NCI-H2029 treated with DMSO at 0.1 percent for 48 hours (cell line): ENCODE data around the gene SECISBP2.
"Not testable (repeated sequence)": the region's sequence is repeated elsewhere in the genome, so short reads cannot be mapped to it uniquely, and the experiment has no call there.

Experiments used
- DNase-seq: peaks from one replicate; lab custom pipeline; 2025; lab: John Stamatoyannopoulos, UW

SECISBP2 gene

DNA sequence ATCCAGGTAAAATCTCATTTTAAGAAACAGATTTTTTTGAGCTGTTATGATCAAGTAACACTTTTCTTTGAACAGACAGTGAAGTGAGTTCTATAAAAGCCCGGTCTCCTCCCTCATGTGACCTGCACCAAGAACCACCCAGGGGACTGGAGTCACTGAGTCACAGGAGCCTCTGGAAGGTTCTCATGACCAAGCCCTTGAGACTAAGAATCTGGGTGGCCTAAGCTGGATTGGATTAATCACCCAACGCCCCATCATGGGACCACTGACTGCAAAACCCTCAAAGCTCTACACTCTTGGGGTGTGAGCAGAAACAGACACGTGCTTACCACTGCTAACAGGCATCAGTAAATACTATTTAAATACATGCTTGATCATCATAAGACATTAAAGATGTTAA lies 48.4 kb downstream of the SECISBP2 start:
- DNase-seq: no peak

- DNase-seq: no peak
Measured at GRCh38 chr9:89367281-89367680, 49.0 kb downstream of the SECISBP2 start.

DNA sequence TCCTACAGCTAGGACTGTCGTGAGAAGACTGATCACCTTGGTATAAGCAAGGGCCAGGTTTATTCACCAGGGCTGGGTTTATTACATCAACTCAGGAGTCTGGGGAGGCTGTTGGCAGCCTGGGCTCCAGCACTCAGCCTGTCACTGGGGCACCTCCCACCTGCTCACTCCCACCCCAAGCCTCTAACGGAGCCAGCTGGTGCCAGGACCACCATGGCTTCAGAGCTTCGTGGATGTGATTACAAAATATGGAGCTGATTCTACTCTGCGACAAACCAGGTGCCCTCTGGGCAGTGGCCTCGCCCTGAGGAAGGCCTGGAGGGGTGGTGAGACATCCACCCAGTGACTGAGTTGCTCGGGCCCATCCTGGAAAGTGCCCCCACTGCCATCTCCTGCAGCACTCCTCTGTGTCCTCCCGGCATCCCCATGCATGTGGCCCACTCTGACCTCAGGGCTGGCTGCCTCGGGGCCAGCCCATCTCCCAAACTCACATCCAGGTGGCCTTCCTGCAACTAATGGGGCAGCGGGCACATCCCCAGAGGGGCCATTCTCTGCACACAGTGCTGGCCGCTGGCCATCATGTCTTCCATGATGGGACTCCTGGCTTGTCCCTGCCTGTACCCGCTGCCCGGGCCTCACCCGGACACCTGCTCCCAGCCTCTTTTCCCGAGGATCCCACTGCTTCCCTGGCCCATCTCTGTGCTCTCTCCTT lies 49.6 kb downstream of the SECISBP2 start:
- no peak for DNase-seq

GRCh38 chr9:89368550-89368949 lies 50.2 kb downstream of the SECISBP2 start:
- no peak for DNase-seq

DNA sequence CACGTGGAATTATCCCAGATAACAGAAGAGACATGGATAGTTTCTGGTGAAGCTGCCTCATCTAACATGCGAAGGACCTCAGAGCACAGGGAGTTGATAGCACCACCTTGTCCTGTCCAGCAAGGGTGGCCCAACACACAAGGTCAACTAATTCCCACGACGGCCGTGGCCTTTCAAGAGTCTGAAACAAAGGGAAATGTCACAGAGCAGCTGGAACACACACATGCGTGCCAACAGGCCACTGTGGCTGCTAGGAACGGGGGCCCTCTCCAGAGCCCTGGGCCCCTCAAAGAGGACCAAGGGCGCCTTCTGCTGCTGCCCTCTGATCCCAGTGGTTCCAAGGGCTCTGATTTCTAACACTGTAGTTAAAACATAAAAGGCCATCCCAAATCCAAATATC lies 50.7 kb downstream of the SECISBP2 start:
- DNase-seq: no peak

DNA sequence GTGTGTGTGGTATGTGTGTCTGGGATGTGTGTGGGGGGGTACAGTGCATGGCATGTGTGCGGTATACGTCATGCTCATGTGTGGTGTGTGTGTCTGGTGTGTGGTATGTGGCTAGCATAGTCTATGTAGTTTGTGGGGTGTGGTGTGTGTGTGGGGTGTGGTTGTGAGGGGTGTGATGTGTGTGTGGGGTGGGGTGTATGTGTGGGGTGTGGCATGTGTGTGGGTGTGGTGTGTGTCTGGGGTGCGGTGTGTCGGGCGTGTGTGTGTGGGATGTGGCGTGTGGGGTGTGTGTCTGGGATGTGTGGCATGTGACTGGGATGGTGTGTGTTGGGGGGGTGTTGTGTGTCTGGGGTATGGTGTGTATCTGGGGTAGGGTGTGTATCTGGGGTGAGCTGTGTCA lies 52.3 kb downstream of the SECISBP2 start:
- no peak for DNase-seq

DNA sequence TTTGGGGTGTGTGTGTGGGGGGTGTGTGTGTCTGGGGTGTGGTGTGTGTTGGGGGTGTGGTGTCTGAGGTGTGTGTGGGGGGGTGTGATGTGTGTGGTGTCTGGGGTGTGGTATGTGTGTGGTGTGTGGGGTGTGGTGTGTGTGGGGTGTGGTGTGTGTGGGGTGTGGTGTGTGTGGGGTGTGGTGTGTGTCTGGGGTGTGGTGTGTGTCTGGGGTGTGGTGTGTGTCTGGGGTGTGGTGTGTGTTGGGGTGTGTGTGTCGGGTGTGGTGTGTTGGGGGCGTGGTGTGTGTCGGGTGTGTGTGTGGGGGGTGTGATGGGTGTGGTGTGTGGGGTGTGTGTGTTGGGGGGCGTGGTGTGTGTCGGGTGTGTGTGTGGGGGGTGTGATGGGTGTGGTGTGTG lies 53.5 kb downstream of the SECISBP2 start:
- DNase-seq: not testable (repeated sequence)

- DNase-seq: no peak
Measured at GRCh38 chr9:89372230-89372816, 54.0 kb downstream of the SECISBP2 start.

- DNase-seq: no peak
Measured at GRCh38 chr9:89372979-89373378, 54.7 kb downstream of the SECISBP2 start.

- DNase-seq: no peak
Measured at GRCh38 chr9:89374176-89374575, 55.9 kb downstream of the SECISBP2 start.

DNA sequence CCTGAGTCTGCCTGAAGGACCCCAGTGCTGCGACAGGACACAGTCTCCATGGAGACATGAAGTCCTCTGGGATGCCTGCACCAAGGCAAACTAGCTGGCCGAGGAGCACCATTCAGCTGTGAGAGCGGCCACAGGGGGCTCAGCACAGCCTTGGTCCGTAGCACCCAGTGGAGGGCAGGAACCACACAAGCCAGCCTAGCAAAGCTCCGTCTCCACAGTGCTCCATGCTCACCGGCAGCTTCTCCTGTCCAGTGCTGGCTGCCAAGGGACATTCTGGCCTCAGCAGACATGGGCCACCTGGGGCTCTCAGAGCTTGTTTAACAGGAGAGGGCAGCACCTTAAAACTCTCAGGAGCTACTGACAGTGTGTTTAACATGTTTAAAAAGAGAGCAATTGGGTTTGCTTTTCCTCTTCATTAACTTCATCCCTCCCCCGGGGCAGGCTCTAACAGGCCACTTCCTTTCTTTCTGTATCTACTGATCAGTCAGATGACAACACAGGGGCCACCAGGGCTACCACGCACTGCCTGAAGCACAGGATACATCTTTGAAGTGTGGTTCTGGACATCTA lies 57.0 kb downstream of the SECISBP2 start:
- DNase-seq: no peak

GRCh38 chr9:89376286-89376685 lies 58.0 kb downstream of the SECISBP2 start:
- DNase-seq: no peak

DNA sequence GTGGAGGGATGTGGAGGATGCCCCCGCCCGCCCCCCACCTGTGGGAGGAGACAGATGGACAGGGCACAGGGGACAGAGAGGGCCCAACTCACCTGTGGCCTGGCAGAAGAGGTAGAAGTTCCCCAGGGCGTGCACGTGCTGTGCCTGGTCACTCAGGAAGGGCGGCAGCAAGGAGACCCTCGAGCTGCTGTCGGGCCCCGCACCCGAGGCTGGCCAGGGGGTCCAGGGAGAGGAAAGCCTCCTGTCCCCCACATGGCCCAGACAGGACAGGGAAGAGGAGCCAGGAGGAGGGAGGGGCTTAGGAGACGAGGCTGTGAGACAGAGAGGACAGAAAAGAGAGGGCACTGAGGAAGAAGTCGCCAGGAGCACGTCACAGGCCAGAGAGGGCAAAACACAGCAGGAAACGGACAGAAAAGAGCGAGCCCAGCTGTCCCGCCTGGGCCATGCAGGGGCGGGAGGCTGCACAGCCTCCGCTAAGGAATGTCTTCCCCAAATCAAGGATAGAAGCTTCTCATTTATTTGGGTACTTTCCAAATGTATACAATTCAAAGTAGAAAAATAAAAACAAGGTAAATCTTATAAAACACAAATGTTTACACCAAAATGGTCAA lies 58.5 kb downstream of the SECISBP2 start:
- DNase-seq: no peak

- DNase-seq: no peak
Measured at GRCh38 chr9:89377411-89377810, 59.1 kb downstream of the SECISBP2 start.

DNA sequence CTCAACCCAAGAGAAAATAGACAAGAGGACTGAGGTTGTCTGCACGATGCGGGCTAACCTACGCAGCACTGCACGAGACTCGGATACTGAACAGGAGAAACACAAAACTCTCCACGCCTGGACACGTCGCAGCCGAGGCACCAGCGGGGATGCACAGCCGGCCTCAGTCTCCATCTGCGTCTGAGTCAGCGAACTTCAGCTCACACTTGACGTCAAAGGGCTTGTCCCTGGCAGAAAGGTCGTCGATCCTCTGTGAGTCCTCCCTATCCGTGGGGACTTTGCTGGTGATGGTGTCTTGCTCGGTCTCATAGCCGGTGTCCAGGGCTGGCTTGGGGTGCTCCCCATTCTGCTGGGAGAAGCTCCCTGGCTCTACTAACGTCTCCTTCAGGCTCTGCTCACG lies 60.2 kb downstream of the SECISBP2 start:
- DNase-seq: no peak

DNA sequence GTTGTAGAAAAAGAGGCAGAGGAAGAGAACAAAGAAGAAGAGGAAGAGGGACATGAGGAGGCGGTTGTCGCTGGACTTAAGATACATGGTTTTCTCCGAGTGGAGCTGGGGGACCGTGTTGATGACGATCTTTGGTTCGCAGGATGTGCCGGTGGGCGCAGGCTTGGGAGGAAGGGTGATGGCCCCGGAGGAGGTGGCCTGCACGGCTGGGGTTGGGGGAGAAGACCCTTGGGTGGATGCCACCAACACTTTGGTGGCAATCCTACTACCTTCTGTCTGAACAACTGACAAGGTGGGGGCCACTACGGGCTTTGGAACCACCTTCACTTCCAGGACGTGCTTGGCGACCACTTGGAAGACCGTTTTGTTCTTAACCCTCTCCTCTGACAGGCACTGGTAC lies 60.7 kb downstream of the SECISBP2 start:
- DNase-seq: no peak

DNA sequence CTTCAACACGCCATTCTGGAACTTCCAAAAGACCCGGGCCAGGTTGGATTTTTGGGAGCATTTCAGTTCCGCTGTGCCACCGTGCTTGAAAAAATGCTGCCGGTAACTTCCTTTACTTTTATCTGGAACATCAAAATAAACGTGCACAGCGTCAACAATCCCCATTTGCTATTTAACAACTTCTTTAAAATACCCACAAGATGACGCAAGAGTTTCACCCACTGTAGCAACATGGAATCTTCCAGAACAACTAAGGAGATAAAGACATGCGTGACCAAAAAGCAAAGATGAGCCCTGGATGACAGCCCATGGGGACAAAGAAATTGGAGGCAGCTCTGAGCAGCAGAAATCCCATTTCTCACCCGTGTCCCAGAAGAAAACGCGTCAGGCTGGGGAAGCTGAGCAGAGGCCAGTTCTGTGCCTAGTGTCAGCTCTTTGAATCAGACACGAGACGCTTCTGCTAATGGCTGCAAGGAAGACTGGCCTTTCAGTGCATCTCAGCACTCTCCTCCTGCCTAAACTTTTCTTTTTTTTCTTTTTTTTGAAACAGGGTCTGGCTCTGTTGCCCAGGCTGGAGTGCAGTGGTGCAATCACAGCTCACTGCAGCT lies 61.3 kb downstream of the SECISBP2 start:
- no peak for DNase-seq

DNA sequence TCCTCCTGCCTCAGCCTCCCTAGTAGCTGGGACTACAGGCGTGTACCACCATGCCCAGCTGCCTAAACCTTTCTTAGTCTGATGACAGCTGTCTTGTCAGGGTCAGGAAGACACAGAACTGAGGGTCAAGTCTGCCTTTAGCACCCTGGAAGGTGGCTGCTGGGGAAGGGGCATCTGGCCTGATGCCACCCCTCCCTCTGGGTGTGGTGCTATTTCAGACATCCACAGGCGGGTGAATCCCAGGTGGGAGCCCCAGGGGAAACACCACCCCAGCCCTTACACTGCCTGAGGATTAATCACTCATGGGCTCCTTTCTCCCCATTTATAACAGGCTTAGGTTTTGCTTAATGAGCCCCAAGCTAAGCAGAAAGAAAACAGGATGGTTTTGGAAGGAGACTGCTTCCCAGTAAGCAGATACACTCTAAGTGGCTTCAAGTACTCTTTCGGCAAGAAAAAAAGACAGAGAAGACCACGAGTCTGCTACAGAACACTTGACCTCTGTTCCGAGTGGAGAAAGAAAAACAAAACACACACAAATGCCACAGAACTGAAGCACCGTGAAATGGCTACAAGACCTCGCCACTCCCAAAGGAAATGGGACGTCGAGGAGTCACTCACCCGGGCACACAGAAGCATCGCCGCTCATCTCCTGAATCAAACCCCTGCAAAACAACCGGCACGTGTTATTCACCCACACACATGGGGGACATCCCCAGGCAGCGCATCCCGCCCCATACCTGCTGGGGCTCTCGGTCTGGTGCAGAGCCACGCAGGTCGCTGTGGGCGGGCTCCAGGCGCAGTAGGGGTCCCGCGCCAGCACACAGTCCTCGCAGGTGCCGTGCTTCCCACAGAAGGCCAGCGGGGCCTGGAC lies 62.4 kb downstream of the SECISBP2 start:
- DNase-seq: no peak

DNA sequence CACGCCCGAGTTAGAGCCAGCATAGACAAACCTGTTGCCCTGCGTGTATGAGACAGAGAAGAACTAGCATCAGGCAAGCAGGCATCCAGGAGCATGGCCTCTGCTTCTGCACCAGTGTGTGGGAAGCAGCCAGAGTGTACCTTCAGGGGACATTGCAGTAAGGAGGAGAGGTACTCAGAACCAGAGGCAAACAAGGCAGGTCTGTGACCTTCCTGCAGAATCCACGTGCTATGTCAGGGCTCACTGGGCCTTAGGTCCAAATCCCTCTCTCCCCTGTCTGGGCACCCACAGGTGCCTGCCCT lies 63.0 kb downstream of the SECISBP2 start:
- DNase-seq: no peak

DNA sequence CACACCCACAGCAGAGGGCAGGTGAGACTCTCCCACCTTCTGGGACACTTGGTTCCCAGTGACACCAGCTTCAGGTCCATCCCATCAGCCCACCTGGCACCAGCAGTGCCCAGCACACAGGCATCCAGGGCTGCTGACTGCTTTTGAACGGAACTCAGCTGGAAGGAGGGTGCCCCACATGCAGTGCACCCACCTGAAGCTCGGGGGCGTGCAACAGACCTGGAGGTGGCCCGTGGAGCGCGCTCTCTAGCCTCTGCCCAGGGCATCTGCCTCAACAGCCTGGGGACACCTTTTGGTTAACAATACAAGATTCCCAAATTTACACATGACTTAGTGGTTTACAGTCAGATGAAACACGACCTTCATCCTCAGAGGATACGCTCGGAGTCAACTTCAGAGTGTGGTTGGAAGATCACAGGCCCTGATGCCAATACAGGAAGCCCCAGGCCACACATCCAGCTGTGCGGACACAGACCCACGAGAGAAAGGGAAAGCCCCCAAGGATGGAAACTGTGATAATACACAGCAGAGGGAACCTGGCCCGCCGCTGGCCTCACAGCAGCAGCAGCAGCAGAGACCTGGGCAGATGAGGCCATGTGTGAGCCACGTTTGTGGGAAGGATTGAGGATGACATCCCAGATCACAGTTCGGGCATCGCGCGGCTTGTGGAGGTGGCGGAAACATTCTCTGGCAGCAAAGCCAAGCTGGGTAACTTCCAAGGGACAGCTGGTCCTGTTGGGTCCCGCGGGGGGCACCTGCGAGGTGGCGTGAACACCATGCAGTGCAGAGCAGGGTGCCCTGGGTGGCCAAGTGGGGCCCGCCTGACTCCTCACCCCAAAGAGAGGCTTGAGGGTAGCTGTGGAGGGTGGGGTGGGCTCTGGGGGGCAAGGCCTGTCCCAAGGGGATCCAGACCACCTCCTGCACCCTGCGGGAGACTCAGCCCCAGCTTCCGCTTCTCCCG lies 64.0 kb downstream of the SECISBP2 start:
- DNase-seq: no peak
